NCI-H146 treated with DMSO at 0.1 percent for 48 hours (cell line): ENCODE results near the gene TNFRSF25.
"Not testable (repeated sequence)": the region's sequence is repeated elsewhere in the genome, so short reads cannot be mapped to it uniquely, and the experiment has no call there.

Experiments
- DNase-seq: peaks from one replicate; lab custom pipeline; 2025; ENCODE audit not compliant: unreplicated experiment; lab: John Stamatoyannopoulos, UW

Gene TNFRSF25

GRCh38 chr1:6470132-6471085, 4.4 kb upstream of the TNFRSF25 start:
- DNase-seq, result no peak

GRCh38 chr1:6468729-6469461, 2.9 kb upstream of the TNFRSF25 start:
- no peak for DNase-seq

GRCh38 chr1:6467744-6468688, 2.0 kb upstream of the TNFRSF25 start:
- no peak for DNase-seq

GRCh38 chr1:6467224-6467623, 1.3 kb upstream of the TNFRSF25 start:
- no peak for DNase-seq

- no peak for DNase-seq
These were observed 778 bp upstream of the TNFRSF25 start for GRCh38 chr1:6466751-6467150.

GRCh38 chr1:6465461-6466005, 440 bp downstream of the TNFRSF25 start:
- DNase-seq, result no peak

GRCh38 chr1:6464915-6465314, 1.1 kb downstream of the TNFRSF25 start:
- no peak for DNase-seq

- DNase-seq, result no peak
These were observed 1.5 kb downstream of the TNFRSF25 start for GRCh38 chr1:6464514-6464836.

- no peak for DNase-seq
These were observed 2.9 kb downstream of the TNFRSF25 start for GRCh38 chr1:6463120-6463412.

- no peak for DNase-seq
These were observed 3.4 kb downstream of the TNFRSF25 start for GRCh38 chr1:6462412-6463119.

GRCh38 chr1:6461538-6462411, 4.2 kb downstream of the TNFRSF25 start:
- DNase-seq, result no peak

- DNase-seq, result no peak
These were observed 4.9 kb downstream of the TNFRSF25 start for GRCh38 chr1:6461051-6461530.

- no peak for DNase-seq
These were observed 5.5 kb downstream of the TNFRSF25 start for GRCh38 chr1:6460301-6461050.

- no peak for DNase-seq
These were observed 6.1 kb downstream of the TNFRSF25 start for GRCh38 chr1:6459850-6460265.

- no peak for DNase-seq
These were observed 9.0 kb downstream of the TNFRSF25 start for GRCh38 chr1:6456800-6457466.

GRCh38 chr1:6455752-6456520, 10.0 kb downstream of the TNFRSF25 start:
- not testable (repeated sequence) for DNase-seq
